HG03469 (cell line): ENCODE data around the gene KLC3.
"Not testable (repeated sequence)": the region's sequence is repeated elsewhere in the genome, so short reads cannot be mapped to it uniquely, and the experiment has no call there.

Experiments
- ATAC-seq: cut with Tn5 transposase; IDR thresholded peaks from one replicate; pipeline ENCODE4 v1.9.1; 2021; ENCODE audit warnings: mild to moderate bottlenecking, moderate library complexity, moderate number of reproducible peaks; ENCODE audit not compliant: unreplicated experiment

KLC3 gene

GRCh38 chr19:45314708-45315245 lies 25.8 kb upstream of the KLC3 start:
- ATAC-seq = no peak

GRCh38 chr19:45315304-45315703 lies 25.2 kb upstream of the KLC3 start:
- no peak for ATAC-seq

GRCh38 chr19:45320997-45321775 lies 19.4 kb upstream of the KLC3 start:
- ATAC-seq = no peak

DNA sequence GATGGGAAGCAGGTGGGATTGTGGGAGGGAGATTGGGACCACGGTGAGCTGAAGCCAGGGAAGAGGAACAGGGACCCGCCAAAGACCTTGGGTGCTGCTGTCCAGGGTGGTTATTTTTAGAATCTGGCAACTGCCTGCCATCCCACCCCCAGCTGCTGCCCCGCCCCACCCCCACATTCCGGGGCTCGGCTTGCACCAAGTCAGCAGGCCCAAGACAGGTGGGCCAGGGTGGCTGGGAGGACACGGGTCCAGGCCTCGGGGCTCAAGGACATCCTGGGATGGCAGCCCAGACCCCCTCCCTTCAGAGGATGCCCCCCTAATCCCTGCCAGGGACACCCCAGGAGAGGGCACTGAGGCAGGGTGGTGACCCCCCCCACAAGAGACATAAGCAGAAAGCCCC lies 18.7 kb upstream of the KLC3 start:
- ATAC-seq = no peak

DNA sequence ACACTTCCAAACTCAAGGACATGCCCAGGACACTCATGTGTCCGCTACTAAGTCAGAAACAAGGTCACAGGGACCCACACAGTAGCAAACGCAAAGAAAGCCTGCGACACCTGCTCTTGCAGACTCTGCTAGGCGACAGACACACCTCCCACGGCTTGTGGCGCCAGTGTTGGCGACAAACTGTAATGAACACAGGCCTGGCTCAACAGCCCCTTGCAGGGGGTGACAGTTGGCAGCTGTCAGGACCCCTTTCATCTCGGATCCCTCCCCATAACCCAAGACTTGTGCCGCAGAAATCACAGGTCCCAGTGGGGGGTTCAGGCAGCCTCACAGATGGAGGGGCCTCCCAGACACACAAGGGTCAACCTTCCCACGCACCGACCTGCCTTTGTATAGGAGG lies 18.2 kb upstream of the KLC3 start:
- no peak for ATAC-seq

- no peak for ATAC-seq
Observed at GRCh38 chr19:45322744-45323281, 17.7 kb upstream of the KLC3 start, which contains the start of gene CKM. TSS of gene CKM (minus strand) at chr19:45322875. CDS start at chr19:45319713, 3,162 bp downstream.

GRCh38 chr19:45323671-45324081 lies 16.9 kb upstream of the KLC3 start:
- no peak for ATAC-seq

- ATAC-seq = no peak
Observed at GRCh38 chr19:45324349-45324907, 16.1 kb upstream of the KLC3 start.

DNA sequence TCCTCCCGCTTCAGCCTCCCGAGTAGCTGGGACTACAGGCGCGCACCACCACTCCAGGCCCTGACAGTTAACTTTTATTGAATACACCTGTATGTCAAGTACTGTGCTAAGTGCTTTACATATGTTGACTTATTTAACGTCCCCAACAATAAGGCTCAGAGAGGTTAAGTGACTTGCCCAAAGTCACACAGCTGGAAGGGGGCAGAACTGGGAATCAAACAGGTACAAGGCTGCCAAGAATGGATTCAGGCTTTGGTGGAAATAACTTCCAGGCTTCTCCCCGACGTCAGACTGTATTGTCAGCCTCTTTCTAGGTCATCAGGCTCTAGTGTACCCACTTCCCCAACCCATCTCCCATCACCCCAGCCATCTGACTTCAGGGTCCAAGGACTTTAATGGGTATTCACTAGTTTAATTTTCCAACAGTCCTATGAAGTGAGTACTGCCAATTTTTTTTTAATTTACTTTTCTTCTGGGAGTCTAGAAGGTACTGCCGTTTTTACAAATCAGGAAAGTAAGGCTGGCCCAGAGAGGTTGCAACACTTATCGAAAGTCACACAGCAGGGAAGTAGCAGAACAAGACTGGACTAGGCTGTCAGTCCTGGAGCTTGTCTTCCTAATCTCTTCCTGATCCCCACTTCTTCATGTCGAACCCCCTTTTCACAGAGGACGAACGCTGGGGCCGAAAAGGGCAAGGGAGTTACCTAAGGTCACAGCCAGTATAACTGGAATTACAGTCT lies 13.0 kb upstream of the KLC3 start:
- no peak for ATAC-seq

DNA sequence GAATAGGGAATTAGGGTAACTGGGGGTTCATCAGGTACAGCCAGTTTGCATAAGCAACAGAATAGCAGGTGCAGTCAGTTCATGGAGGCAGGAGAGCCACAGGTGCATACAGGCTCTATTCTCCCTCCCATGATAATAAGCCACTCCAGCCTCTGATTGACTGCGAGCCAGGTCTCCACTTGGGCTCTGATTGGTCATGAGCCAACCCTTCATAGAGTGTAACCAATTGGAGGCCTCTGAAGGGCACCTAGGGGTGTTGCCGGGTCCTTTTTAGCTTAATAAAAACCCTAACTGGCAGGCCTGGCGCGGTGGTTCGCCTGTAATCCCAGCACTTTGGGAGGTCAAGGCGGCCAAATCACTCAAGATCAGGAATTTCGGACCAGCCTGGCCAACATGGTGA lies 9.1 kb upstream of the KLC3 start:
- ATAC-seq = no peak

GRCh38 chr19:45333609-45334303 lies 6.8 kb upstream of the KLC3 start:
- ATAC-seq = no peak

- ATAC-seq = not testable (repeated sequence)
Observed at GRCh38 chr19:45334881-45335280, 5.7 kb upstream of the KLC3 start.

- no peak for ATAC-seq
Observed at GRCh38 chr19:45336696-45337251, 3.8 kb upstream of the KLC3 start.

DNA sequence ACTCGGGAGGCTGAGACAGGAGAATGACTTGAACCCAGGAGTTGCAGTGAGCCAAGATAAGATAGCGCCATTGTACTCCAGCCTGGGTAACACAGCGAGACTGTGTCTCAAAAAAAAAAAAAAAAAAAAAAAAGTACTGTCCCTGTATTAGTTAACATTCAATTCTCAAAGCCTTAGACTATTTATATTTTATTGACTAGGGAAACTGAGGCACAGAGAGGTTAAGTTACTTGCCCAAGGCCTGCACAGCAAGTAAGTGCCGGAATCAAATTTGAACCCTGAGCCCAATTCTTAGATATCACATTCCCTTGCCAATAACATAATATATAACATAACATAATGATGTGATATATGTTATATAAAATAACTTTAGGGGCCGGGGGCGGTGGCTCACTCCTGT lies 921 bp upstream of the KLC3 start:
- ATAC-seq = no peak

DNA sequence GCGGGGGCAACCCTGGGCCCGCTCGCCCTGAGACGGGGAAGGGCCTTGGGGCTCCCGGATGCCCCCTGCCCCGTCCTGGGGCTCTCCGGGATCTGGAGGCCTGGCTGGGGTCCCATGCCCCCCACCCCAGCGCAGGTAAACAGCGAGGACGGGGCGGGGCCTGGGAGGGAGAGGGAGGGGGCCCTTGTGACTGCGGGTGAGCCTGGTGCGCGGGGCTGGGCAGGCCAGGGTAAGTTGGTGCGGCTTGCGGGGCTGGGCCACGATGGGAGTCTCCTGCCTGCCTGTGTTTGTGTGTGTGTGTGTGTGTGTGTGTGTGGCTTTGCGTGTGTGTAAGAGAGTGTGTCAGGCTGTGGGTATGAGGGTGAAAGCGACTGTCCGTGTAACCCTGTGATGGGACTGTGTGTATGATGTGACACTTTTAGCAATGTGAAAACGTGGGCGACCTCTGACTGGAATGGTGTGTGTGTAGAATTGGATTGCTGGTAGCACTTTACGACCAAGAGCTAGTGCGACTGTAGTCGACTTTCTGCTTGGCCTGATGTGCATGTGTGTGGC lies 426 bp downstream of the KLC3 start:
- ATAC-seq = no peak

DNA sequence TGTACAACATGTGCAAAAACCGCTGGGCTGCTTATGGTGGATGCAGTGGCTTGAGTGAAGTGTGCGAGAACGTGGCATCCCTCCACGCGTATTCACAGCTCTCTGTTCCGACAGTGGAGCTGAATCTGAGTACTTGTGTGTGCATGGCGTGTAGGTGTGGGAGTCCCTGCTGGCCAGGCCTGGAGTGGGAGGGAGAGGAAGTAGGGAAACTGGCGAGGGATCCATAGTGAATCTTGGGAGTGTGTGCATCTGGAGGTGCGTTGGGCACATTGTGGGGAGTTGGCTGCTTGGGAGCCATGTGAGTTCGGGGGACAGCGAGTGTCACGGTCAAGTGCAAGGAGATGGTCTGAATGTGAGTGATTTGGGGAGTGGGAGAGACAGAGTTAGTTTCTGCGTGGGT lies 2.4 kb downstream of the KLC3 start:
- ATAC-seq = no peak

DNA sequence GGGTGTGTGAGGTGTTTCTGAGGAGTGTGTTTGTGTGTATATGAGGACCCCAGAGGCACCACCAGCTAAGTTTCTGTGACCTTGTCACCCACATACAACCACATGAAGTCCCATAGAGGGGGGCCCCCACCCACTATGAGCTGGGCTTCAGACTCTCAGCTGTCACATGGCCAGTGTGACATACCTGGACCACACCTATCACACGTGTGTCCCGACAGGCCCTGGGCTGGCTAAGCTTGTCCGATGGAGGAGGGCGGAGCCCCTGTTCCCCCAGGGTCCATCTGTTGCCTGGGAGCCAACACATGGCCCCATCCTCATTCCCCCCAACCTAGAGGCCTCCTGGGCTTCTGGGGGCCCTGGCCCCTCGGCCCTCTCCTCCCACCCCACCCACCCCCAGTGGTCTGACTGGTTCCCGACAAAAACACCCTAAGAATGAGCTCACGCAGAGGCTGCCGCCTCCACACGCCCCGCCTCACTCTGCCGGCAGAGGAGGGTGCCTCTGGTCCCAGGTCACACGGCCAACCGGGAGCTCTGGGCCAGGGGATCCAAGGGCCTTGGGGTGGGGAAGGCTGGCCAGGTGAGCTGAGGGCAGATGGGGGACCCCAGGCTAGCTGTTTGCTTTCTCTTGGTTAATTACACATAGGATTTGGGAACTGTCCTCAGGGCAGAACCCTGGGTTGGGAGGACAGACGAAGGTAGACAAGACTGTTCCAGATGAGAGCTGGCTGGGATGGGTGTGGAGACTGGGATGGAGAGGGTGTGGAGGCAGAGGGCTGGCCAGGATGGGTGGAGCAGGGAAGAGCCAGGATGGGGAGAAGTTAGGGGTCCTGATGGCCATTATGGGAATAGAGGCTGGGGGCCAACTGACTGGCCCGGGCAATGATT lies 4.3 kb downstream of the KLC3 start:
- ATAC-seq = no peak

DNA sequence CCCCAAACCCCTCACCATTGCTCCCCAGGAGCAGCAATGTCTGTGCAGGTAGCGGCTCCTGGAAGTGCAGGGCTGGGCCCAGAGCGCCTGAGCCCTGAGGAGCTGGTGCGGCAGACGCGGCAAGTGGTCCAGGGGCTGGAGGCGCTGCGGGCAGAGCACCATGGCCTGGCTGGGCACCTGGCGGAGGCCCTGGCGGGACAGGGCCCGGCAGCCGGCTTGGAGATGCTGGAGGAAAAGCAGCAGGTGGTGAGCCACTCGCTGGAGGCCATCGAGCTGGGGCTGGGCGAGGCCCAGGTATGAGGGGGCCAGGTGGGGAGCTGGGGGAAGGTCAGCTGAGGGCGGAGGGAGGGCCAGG lies 4.9 kb downstream of the KLC3 start:
- ATAC-seq = no peak

DNA sequence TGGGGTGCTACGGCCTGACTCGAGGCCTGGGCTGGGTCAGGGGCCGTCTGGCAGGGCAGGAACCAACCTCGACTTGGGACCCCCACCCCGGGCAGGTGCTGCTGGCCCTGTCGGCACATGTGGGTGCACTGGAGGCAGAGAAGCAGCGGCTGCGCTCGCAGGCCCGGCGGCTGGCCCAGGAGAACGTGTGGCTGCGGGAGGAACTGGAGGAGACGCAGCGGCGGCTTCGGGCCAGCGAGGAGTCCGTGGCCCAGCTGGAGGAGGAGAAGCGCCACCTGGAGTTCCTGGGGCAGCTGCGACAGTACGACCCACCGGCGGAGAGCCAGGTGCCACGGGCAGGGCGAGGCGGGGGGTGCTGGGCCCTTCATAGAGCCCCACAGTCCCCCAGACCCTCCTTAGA lies 5.9 kb downstream of the KLC3 start:
- no peak for ATAC-seq
